Psoas muscle (tissue), 8 donors: ENCODE results near the gene CSNK1G1. TPM values are rescaled to one million over a fixed set of nuclear protein-coding genes. Genes with fewer than 3 reads are reported as not detected.

ENCODE experiments used
- ATAC-seq, 4 donors: fragments of 200-7000 bp; cut with Tn5 transposase; one replicate each; pipeline ENCODE4 v1.9.1; 2020; ENCODE audit warnings: moderate library complexity in 3 of 4, mild to moderate bottlenecking in 2 of 4
- DNase-seq, 2 donors: peaks; one replicate each; pipeline ENCODE4 v3.0.0-alpha.2; 2020
- H3K27ac ChIP-seq: fragments of 200-600 bp; one replicate; pipeline ENCODE4 v1.8.0; 2022
- H3K27me3 ChIP-seq, 3 donors: fragments of 200-600 bp in 1 of 3; one replicate each; pipeline versions ENCODE4 v1.6.1 to v1.8.0; 2013 to 2022; ENCODE audit warnings: low read length in 2 of 3, mild to moderate bottlenecking in 2 of 3, moderate library complexity in 1 of 3; ENCODE audit not compliant: insufficient read depth in 3 of 3
- H3K36me3 ChIP-seq, 2 donors: fragments of 200-600 bp in 1 of 2; one replicate each; pipeline versions ENCODE4 v1.6.1 to v1.8.0; 2013 to 2022; ENCODE audit warnings: low read depth in 1 of 2, mild to moderate bottlenecking in 1 of 2, moderate library complexity in 1 of 2; ENCODE audit not compliant: insufficient read depth in 1 of 2
- H3K4me1 ChIP-seq: fragments of 200-600 bp; one replicate; pipeline ENCODE4 v1.8.0; 2022
- H3K4me3 ChIP-seq: fragments of 200-600 bp; one replicate; pipeline ENCODE4 v1.8.0; 2022; ENCODE audit warnings: mild to moderate bottlenecking
- H3K9me3 ChIP-seq: fragments of 200-600 bp; one replicate; pipeline ENCODE4 v1.8.0; 2022
- WGBS, 3 donors: extraction: QIAGEN DNeasy Blood & Tissue Kit; methylation state at CpG; one replicate each; pipeline versions ENCODE4 v1.1.6 to v1.1.7; 2013; 5-methylcytosine and 5-hydroxymethylcytosine counted together
- intact Hi-C, 2 donors: fragments of 100-400 bp; cut with DNase I; formaldehyde crosslinking; loops; one replicate each; pipeline versions ENCODE4 v1.11.0 to v1.14.2; 2022
- polyA plus RNA-seq, 3 donors: library from polyadenylated mRNA; stranded (reverse); fragments of 200-250 nt; gene quantifications; one replicate each; pipeline ENCODE4 v1.2.3, GENCODE V29; 2013
- total RNA-seq, 4 donors: library from RNA; stranded (reverse); fragmentation: NEBNext Ultra II Directional in 2 of 4; extraction: Animal tissue kit (Norgen Biotek cat#: 25700) in 2 of 4; gene quantifications; one replicate each; pipeline versions ENCODE4 v1.2.1 to v1.2.4, GENCODE V29; 2021 to 2023
- TF ChIP-seq, protein P1 (sequence below): fragments of 200-600 bp; IDR thresholded peaks from one replicate; pipeline ENCODE4 v1.8.0; 2022; ENCODE audit warnings: antibody characterized with exemption
- donor health status: healthy with polysubstance abuse.
- donor health status: DM: no; HTN: no; CAD: no; lungs with moderate emphysema.
- donor health status: Bipolar disorder and iron deficiency.
- donor health status: healthy.
- donor health status: DM: yes; HTN: yes; CAD: no.
- donor health status: DM: no; HTN: no; CAD: no.
- donor health status: DM: no; HTN: no; CAD: no.
- donor health status: DM: yes; HTN: yes; CAD: no.

The CSNK1G1 gene
- total and polyA plus RNA-seq, 7 donors: 1.9 to 9.6 (median 7.1) TPM

GRCh38 chr15:64148581-64148980 is 207.4 kb downstream of the CSNK1G1 start:
- Histone ChIP-seq H3K27me3 (peaks cover 0 to 15% (median 6%) of the 10 kb centered on the region in 3 donors), H3K4me3 (no peak overlapping the region), H3K36me3 (peaks cover 0 to 23% of the 10 kb centered on the region in 2 donors), H3K9me3 (no peaks in the 10 kb centered on the region), H3K4me1 (peaks cover 23% of the 10 kb centered on the region), H3K27ac (no peak overlapping the region)
- TF ChIP-seq, protein P1, sequence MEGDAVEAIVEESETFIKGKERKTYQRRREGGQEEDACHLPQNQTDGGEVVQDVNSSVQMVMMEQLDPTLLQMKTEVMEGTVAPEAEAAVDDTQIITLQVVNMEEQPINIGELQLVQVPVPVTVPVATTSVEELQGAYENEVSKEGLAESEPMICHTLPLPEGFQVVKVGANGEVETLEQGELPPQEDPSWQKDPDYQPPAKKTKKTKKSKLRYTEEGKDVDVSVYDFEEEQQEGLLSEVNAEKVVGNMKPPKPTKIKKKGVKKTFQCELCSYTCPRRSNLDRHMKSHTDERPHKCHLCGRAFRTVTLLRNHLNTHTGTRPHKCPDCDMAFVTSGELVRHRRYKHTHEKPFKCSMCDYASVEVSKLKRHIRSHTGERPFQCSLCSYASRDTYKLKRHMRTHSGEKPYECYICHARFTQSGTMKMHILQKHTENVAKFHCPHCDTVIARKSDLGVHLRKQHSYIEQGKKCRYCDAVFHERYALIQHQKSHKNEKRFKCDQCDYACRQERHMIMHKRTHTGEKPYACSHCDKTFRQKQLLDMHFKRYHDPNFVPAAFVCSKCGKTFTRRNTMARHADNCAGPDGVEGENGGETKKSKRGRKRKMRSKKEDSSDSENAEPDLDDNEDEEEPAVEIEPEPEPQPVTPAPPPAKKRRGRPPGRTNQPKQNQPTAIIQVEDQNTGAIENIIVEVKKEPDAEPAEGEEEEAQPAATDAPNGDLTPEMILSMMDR: no peak
- intact Hi-C loops: no loop called here
- ATAC-seq (no peak), DNase-seq (no peak)
- 83 to 89% (median 84%) methylated on average over 3 of the region's 3 CpGs for WGBS, 3 donors

GRCh38 chr15:64148168-64148567 is 207.8 kb downstream of the CSNK1G1 start:
- 83 to 85% (median 84%) methylated on average over 7 of the region's 7 CpGs for WGBS, 3 donors
- Histone ChIP-seq H3K4me1 (peaks cover 21% of the 10 kb centered on the region), H3K27me3 (peaks cover 0 to 15% (median 6%) of the 10 kb centered on the region in 3 donors), H3K27ac (no peak overlapping the region), H3K4me3 (no peak overlapping the region), H3K9me3 (no peaks in the 10 kb centered on the region), H3K36me3 (peaks cover 0 to 27% of the 10 kb centered on the region in 2 donors)
- intact Hi-C loops: no loop called here
- ATAC-seq (no peak), DNase-seq (no peak)
- TF ChIP-seq, protein P1: no peak

DNA sequence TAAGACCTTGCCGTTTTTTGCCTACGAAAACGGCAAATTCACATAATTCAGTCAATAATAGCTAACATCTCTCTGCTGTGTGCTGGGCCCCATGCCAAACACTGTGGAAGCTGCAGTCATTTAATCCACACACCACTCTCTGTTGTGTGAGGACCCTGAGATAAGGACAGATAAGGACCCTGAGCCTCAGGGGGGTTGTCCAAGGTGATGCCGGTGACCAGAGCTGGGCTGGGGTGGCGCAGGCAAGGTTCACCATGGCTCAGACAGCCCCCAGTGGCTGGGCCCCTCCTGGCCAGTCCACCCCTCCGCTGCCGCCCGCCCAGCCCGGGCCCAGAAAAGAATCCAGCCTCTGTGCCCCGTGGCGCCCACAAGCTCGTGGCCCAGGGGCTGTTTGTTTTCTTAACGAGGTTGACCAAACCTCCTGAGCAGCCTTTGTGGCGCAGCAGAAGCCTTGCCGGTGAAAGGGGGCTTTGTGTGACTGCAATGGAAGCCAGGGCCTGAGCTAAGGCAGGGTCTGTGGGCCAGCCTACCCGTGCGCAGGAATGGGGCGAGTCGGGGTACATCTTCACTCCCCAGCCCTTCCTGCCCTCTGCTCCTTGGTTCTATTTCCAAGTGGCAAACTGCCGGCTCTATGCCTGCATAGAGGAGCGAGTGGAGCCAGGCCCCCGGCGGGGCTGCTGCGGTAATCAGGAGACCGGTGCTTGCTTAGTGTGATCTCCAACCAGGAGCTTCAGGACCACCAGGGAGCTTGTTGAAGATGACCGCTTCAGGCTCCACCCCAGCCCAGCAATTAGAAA is 208.9 kb downstream of the CSNK1G1 start:
- intact Hi-C loops: no loop called here
- 87 to 89% (median 88%) methylated on average over 26 of the region's 26 CpGs for WGBS, 3 donors
- no peak for DNase-seq

DNA sequence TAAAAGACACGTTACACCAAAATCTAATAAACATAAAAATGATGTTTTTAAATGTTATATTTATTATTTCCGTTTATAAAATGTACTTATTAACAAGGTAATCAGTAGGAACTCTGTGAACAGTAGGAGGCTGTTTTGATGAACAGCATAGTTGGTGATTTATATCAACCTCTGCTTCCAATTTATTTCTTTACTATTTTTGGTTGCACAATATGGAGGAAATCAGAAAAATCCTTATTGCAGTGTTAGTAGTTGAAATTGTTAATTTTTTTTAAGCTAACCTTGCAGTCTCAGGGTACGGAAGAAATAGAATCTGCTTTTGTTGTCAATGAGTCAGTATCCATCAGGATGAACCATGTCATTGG is 209.5 kb downstream of the CSNK1G1 start:
- Histone ChIP-seq H3K4me1 (peaks cover 5% of the 10 kb centered on the region), H3K4me3 (no peak overlapping the region), H3K36me3 (peaks cover 0 to 44% of the 10 kb centered on the region in 2 donors), H3K9me3 (no peaks in the 10 kb centered on the region), H3K27me3 (peaks cover 0 to 4% (median 4%) of the 10 kb centered on the region in 3 donors), H3K27ac (no peak overlapping the region)
- WGBS, 3 donors: 88 to 97% (median 95%) methylated on average over 3 of the region's 3 CpGs
- no peak for DNase-seq
- no peak for ATAC-seq
- TF ChIP-seq, protein P1: no peak
- intact Hi-C loops: no loop called here

More for the DNA sequence above, 208.9 kb downstream of the CSNK1G1 start:
- Histone ChIP-seq H3K27me3 (peaks cover 0 to 10% (median 6%) of the 10 kb centered on the region in 3 donors), H3K4me3 (no peak overlapping the region), H3K4me1 (peaks cover 11% of the 10 kb centered on the region), H3K27ac (no peak overlapping the region), H3K9me3 (no peaks in the 10 kb centered on the region), H3K36me3 (peaks cover 0 to 38% of the 10 kb centered on the region in 2 donors)
- no peak for ATAC-seq
- TF ChIP-seq, protein P1: no peak
